ENCODE data around the gene MRPS10.
A peak's percentile ranks its signal among the peaks of the same experiment; 100 is the strongest.

MRPS10 gene

GRCh38 chr6:42227173-42227850 lies 9.7 kb upstream of the MRPS10 start:
- ATAC-seq: no peak
- TF ChIP-seq CSDC2 (CRISPR knock-in tag; IDR thresholded peaks at IDR 0.05): no peak
- no peak for TF ChIP-seq ZFP30 (CRISPR knock-in tag; IDR thresholded peaks at IDR 0.05)
- no peak for TF ChIP-seq PATZ1 (CRISPR knock-in tag; IDR thresholded peaks at IDR 0.05; ENCODE audit: borderline replicate concordance)
- no peak for TF ChIP-seq ZNF70 (CRISPR knock-in tag; IDR thresholded peaks at IDR 0.05)
- TF ChIP-seq TSHZ2 (CRISPR knock-in tag; IDR thresholded peaks at IDR 0.05): no peak
- no peak for TF ChIP-seq OSR1 (CRISPR knock-in tag; IDR thresholded peaks at IDR 0.05)
- no peak for TF ChIP-seq ZNF565 (CRISPR knock-in tag; conservative IDR thresholded peaks at IDR 0.05; ENCODE audit: low read depth)

- peak; percentile 75 for ATAC-seq
- TF ChIP-seq ZFP3 (CRISPR knock-in tag; IDR thresholded peaks at IDR 0.05) (0 out of 2 replicates have a peak, but pooled peaks have one; percentile 13), ZNF565 (CRISPR knock-in tag; conservative IDR thresholded peaks at IDR 0.05; ENCODE audit: low read depth) (no peak), ISL1 (CRISPR knock-in tag; IDR thresholded peaks at IDR 0.05) (0 out of 2 replicates have a peak, but pooled peaks have one; percentile 18), RARB (CRISPR knock-in tag; IDR thresholded peaks at IDR 0.05) (no peak), ZC3H10 (CRISPR knock-in tag; IDR thresholded peaks at IDR 0.05) (no peak), ARNTL (CRISPR knock-in tag; IDR thresholded peaks at IDR 0.05; ENCODE audit: borderline replicate concordance, low read depth) (no peak), ZNF8 (CRISPR knock-in tag; IDR thresholded peaks at IDR 0.05) (no peak)
These were observed 9.0 kb upstream of the MRPS10 start for GRCh38 chr6:42226645-42227143.

DNA sequence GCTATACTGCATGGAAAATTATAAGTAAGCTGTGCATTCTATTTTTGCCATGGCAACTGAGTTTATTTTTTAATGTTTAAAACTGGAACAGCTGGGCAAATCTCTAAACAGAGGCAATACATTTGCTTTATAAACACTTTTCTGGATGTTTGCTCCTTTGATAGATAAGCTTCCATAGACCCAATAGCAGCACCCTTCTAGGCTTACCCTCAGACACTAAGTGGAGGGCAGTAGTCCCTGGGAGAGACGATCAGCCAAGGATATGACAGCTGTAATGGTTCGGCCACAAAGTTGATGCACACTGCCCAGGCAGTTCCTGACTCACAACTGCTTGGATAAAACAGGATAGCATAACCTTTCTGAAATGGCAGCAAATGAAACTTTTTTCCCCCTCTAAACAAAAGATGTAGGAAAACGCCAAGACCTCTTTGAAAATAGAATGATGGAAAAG lies 8.5 kb upstream of the MRPS10 start:
- peak; percentile 80 for ATAC-seq
- TF ChIP-seq ISL1 (CRISPR knock-in tag; IDR thresholded peaks at IDR 0.05) (no peak), BACH2 (CRISPR knock-in tag; IDR thresholded peaks at IDR 0.05; ENCODE audit: borderline replicate concordance) (no peak), ZNF565 (CRISPR knock-in tag; conservative IDR thresholded peaks at IDR 0.05; ENCODE audit: low read depth) (no peak), ZNF70 (CRISPR knock-in tag; IDR thresholded peaks at IDR 0.05) (no peak), ZFP30 (CRISPR knock-in tag; IDR thresholded peaks at IDR 0.05) (no peak), PATZ1 (CRISPR knock-in tag; IDR thresholded peaks at IDR 0.05; ENCODE audit: borderline replicate concordance) (no peak), ARNTL (CRISPR knock-in tag; IDR thresholded peaks at IDR 0.05; ENCODE audit: borderline replicate concordance, low read depth) (no peak), CSDC2 (CRISPR knock-in tag; IDR thresholded peaks at IDR 0.05) (no peak), GLIS3 (CRISPR knock-in tag; IDR thresholded peaks at IDR 0.05) (no peak), TCF4 (CRISPR knock-in tag; IDR thresholded peaks at IDR 0.05; ENCODE audit: borderline replicate concordance) (no peak), PPARA (CRISPR knock-in tag; IDR thresholded peaks at IDR 0.05; ENCODE audit: borderline replicate concordance) (no peak), OSR1 (CRISPR knock-in tag; IDR thresholded peaks at IDR 0.05) (no peak), SNAI2 (CRISPR knock-in tag; IDR thresholded peaks at IDR 0.05) (no peak), ZC3H10 (CRISPR knock-in tag; IDR thresholded peaks at IDR 0.05) (no peak), ESRRG (CRISPR knock-in tag; IDR thresholded peaks at IDR 0.05) (no peak), RARB (CRISPR knock-in tag; IDR thresholded peaks at IDR 0.05) (no peak)
- TF ChIP-seq, protein P1, sequence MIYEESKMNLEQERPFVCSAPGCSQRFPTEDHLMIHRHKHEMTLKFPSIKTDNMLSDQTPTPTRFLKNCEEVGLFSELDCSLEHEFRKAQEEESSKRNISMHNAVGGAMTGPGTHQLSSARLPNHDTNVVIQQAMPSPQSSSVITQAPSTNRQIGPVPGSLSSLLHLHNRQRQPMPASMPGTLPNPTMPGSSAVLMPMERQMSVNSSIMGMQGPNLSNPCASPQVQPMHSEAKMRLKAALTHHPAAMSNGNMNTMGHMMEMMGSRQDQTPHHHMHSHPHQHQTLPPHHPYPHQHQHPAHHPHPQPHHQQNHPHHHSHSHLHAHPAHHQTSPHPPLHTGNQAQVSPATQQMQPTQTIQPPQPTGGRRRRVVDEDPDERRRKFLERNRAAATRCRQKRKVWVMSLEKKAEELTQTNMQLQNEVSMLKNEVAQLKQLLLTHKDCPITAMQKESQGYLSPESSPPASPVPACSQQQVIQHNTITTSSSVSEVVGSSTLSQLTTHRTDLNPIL (CRISPR knock-in tag; IDR thresholded peaks at IDR 0.05; ENCODE audit: low read depth): no peak
- TF ChIP-seq, protein P2, sequence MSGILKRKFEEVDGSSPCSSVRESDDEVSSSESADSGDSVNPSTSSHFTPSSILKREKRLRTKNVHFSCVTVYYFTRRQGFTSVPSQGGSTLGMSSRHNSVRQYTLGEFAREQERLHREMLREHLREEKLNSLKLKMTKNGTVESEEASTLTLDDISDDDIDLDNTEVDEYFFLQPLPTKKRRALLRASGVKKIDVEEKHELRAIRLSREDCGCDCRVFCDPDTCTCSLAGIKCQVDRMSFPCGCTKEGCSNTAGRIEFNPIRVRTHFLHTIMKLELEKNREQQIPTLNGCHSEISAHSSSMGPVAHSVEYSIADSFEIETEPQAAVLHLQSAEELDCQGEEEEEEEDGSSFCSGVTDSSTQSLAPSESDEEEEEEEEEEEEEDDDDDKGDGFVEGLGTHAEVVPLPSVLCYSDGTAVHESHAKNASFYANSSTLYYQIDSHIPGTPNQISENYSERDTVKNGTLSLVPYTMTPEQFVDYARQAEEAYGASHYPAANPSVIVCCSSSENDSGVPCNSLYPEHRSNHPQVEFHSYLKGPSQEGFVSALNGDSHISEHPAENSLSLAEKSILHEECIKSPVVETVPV (CRISPR knock-in tag; IDR thresholded peaks at IDR 0.05): no peak

Data from SK-N-SH treated with all-trans-retinoic acid at 6 μM for 48 hours (cell line).